Kasumi-1 (cell line): ENCODE data around the gene LCLAT1.
A peak's percentile ranks its signal among the peaks of the same experiment; 100 is the strongest.
"Not testable (repeated sequence)": the region's sequence is repeated elsewhere in the genome, so short reads cannot be mapped to it uniquely, and the experiment has no call there.

Source experiments
- DNase-seq, 2 experiments: peaks; one replicate each; lab custom pipeline; 2025; lab: John Stamatoyannopoulos, UW

Gene LCLAT1

DNA sequence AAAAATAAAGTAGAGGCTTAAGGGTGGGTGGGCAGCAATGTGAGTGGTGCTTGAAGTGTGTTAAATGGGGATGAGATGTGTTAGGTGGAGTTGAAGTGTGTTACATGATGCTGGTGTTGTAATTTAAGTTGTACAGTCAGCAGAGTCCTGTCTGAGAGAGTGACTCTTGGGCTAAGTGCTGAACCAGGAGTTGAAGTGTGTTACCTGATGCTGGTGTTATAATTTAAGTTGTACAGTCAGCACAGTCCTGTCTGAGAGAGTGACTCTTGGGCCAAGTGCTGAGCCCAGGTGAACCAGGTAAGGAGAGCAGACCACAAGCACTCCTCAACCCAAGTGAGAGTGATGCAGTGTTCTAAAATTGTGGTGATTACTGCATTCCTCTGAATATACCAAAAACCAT, 40.6 kb downstream of the LCLAT1 start:
- DNase-seq = no peak

GRCh38 chr2:30488012-30488659, 41.1 kb downstream of the LCLAT1 start:
- no peak for DNase-seq

GRCh38 chr2:30491225-30491624, 44.2 kb downstream of the LCLAT1 start:
- DNase-seq = no peak

- DNase-seq = no peak
Measured at GRCh38 chr2:30492185-30492584, 45.1 kb downstream of the LCLAT1 start.

DNA sequence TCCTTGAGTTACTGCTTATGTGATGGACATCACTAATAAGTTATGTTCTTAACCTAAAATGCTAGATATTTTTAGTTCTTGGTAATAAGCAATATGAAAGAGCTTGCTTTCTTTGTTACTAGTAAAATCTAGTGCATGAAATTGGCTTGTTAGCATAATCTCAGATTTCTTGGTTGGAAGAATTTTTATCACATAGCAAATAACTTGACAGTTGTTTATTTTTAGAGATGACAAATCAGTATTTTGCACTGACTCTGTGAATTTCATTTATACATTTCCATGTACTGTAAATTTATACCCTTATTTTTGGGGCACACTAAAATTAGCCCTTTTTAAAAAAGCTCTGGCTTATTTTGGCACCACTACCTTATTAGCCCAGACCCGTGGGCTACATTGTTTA, 45.6 kb downstream of the LCLAT1 start:
- no peak for DNase-seq

- DNase-seq = no peak
Measured at GRCh38 chr2:30493440-30493839, 46.4 kb downstream of the LCLAT1 start.

GRCh38 chr2:30495896-30496295, 48.9 kb downstream of the LCLAT1 start:
- peak; percentile 82 to 90 for DNase-seq

DNA sequence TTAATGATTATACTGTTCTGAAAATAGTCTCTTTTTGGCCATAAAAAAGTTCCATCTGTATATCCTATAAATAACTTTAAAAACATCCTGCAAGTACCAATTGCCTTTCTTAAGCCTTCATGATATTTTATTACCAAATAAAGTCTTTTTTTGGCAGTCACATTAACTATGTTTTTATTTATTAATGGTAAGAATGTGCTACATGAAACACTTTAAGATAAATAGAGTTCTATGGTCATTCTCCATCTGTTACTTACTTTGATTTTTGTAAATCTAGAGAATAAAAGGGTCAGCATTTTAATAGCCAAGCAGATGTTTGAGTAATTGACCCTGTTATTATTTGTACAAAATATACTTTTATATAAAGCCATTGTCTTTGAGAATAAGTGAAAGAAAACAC, 52.6 kb downstream of the LCLAT1 start:
- DNase-seq = no peak

DNA sequence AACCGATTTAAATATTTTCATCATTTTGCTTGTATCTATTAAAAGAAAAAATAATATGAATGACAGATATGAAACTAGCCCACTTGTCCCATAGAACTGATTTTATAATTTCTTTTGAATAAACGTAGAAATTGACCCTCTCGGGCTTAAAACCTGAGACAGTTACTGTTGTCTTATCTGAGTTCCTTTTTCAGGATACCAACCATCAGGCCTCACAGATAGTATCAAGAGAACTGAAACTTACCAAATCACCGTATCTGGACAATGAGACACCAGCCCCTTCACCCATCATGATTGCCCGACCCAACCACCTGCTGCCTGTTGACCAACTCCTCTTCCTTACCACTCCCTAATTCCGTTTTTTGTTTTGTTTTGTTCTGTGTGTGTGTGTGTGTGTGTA, 53.7 kb downstream of the LCLAT1 start:
- no peak for DNase-seq

GRCh38 chr2:30502310-30502709, 55.3 kb downstream of the LCLAT1 start:
- DNase-seq = no peak

- DNase-seq = peak; percentile 85 to 88
Measured at GRCh38 chr2:30503007-30503694, 56.1 kb downstream of the LCLAT1 start.

- DNase-seq = no peak
Measured at GRCh38 chr2:30503695-30504052, 56.6 kb downstream of the LCLAT1 start.

- DNase-seq = no peak
Measured at GRCh38 chr2:30504731-30505130, 57.7 kb downstream of the LCLAT1 start.

DNA sequence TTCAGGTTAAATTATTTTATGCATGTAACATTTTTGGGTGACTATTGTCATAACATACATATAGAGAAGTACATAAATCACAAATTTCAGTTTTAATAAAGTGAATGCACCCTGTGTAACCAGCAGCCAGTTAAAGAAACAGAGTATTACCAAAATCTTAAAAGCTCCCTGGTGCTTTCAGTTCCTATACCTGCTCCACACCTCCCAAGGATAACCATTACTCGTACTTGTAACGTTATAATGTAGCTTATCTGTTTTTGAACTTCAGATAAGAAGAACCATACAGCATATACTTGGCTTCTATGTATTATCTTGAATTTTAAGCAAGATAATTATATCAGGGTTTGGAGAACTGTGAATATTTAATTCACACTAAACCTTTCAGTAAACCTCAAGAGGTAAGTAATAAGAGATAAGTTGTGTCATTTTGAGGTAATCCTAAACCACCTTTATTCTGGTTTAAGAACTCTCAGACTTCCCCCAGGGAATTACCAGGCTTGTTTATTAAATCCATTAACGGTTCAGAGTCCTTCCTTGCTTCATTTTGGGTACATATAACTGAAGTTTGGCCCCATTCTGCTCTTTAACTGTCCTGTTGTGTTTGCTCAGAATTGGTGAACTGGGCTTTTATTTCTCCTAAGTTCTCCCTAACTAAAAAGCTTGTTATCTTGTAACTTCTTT, 58.6 kb downstream of the LCLAT1 start:
- no peak for DNase-seq

GRCh38 chr2:30507460-30507859, 60.4 kb downstream of the LCLAT1 start:
- not testable (repeated sequence) for DNase-seq

- DNase-seq = no peak
Measured at GRCh38 chr2:30509716-30510115, 62.7 kb downstream of the LCLAT1 start.

GRCh38 chr2:30510409-30510808, 63.4 kb downstream of the LCLAT1 start:
- DNase-seq = no peak

DNA sequence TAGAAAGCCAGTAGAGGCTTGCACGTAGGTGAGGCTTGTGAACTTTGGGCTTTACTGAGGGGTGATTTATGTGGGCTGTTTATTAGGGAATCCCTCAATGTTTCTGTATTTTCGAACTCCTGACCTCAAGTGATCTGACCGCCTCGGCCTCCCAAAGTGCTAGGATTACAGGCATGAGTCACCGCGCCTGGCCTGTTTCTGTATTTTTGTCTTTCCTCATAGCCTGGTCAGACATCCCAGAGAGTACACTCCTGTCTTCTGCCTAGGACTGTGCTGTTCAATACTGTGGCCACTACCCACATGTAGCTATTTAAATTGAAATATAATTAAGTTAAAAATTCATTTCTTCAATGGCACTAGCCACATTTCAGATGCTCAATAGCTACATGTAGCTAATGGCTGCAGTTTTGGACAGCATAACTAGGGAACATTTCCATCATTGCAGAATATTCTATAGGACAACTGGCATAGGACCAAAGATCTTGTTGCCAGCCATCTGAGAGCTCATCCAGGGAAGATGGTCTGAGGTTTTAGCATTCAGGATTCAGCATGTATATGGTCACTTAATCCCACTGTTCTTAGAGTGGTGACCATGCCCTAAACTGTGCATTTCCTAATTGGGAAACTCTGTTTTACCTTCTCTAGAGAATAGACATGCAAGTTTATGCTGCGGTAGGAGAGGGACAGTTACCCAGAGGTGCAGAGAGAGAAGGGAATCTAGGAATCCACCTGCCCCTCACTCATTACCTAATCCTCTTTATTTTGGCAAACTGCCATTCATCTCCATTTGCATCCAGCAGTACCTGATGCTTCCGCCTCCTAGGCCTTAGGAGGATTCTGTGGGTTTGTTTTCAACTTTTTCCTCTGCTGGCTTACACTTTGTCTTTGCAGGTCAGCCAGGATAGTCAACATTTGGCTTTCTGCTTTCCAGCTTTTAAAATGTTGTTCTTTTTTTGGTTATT, 64.4 kb downstream of the LCLAT1 start:
- no peak for DNase-seq

- DNase-seq = no peak
Measured at GRCh38 chr2:30512243-30512886, 65.3 kb downstream of the LCLAT1 start.

DNA sequence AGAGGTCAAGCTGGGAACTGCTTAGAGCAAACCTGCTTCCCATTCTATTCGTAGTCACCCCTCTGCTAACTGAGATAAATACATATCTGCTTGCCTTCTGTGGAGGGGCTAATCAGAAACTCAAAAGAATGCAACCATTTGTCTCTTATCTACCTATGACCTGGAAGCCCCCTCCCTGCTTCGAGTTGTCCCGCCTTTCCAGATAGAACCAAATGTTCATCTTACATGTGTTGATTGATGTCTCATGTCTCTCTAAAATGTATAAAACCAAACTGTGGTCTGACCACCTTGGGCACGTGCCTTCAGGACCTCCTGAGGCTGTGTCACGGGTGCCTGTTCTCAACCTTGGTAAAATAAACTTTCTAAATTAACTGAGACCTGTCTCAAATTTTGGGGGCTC, 66.6 kb downstream of the LCLAT1 start:
- not testable (repeated sequence) for DNase-seq

DNA sequence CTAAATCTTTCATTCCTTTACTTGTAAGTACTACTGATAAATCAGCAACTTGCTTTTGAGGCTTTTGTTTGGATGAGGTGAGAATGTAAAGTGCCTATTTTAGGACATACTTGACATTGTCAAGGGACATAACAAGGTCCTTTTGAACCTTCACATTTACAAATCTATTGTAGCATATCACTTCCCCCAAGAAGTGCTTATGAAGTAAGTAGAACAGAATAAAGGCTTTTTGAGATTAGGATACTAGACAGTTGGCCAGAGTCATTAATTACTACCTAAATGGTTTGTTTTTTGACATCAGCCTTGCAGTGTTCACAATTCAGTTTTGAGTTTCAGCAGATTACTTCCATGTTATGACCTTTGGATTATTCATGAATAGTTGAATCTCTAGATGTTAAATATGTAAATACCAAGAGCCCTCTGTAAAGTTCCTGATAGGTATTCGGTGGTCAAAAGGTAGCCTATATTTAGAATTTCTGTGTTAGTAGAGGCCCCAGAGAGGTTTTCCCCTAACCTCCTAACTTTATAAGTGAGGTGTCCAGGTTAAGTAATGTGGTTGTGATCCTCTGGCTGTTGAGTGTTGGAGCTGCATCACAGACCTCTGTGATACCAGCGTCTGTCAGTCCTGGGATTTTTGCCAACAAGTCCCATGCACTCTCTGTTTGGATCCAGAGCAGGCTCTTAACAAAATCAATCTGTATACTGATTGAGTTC, 67.2 kb downstream of the LCLAT1 start:
- no peak for DNase-seq
